Ascending aorta (tissue), 2 donors: ENCODE data around the gene EDEM3. TPM values are rescaled to one million over a fixed set of nuclear protein-coding genes. Genes with fewer than 3 reads are reported as not detected.
"Not testable (repeated sequence)": the region's sequence is repeated elsewhere in the genome, so short reads cannot be mapped to it uniquely, and the experiment has no call there.

Source experiments
- DNase-seq, 2 donors: peaks; one replicate each; pipeline ENCODE4 v3.0.0-alpha.2; 2019; ENCODE audit warnings: low spot score in 2 of 2
- H3K27ac ChIP-seq, 2 donors: fragments of 200-600 bp; sonication (generic); one replicate each; pipeline ENCODE4 v1.5.1; 2016 to 2017; ENCODE audit warnings: mild to moderate bottlenecking in 1 of 2
- H3K27me3 ChIP-seq: fragments of 200-600 bp; sonication (generic); one replicate; pipeline ENCODE4 v1.5.1; 2017
- H3K36me3 ChIP-seq, 2 donors: fragments of 200-600 bp; sonication (generic); one replicate each; pipeline ENCODE4 v1.5.1; 2016
- H3K4me1 ChIP-seq, 2 donors: fragments of 200-600 bp; sonication (generic); one replicate each; pipeline ENCODE4 v1.5.1; 2016 to 2017; ENCODE audit warnings: mild to moderate bottlenecking in 1 of 2
- H3K4me3 ChIP-seq, 2 donors: fragments of 200-600 bp; sonication (generic); one replicate each; pipeline ENCODE4 v1.5.1; 2016 to 2017; ENCODE audit warnings: mild to moderate bottlenecking in 1 of 2
- H3K9me3 ChIP-seq, 2 donors: fragments of 200-600 bp; sonication (generic); one replicate each; pipeline ENCODE4 v1.5.1; 2016
- CTCF ChIP-seq, 3 experiments: fragments of 200-600 bp in 2 of 3; fragments of 450-650 bp in 1 of 3; sonication (generic) in 2 of 3; IDR thresholded peaks; one replicate each; pipeline ENCODE4 v1.5.1; 2016 to 2019; ENCODE audit warnings: antibody characterized with exemption in 3 of 3, mild to moderate bottlenecking in 1 of 3, moderate library complexity in 1 of 3
- intact Hi-C: fragments of 100-400 bp; cut with DNase I; formaldehyde crosslinking; loops from one replicate; pipeline ENCODE4 v1.15.1; 2023
- total RNA-seq: library from RNA; depleted of rRNA; stranded (reverse); fragments of >200 nt; gene quantifications from one replicate; pipeline ENCODE4 v1.1.0, GENCODE V29; 2016

The EDEM3 gene
- total RNA-seq, 1 donor from 2014 or later, result 23.1 TPM

- DNase-seq, result no peak
- H3K36me3 ChIP-seq, result peaks cover 14 to 15% of the 10 kb centered on the region in 2 donors
- H3K27me3 ChIP-seq, result no peaks in the 10 kb centered on the region
- H3K4me1 ChIP-seq, result peaks cover 6 to 16% of the 10 kb centered on the region in 2 donors
- H3K27ac ChIP-seq, result peak overlapping the region; percentile 71 to 79
- H3K9me3 ChIP-seq, result no peaks in the 10 kb centered on the region
- H3K4me3 ChIP-seq, result no peak overlapping the region
- intact Hi-C loops, result no loop called here
- no peak for TF ChIP-seq CTCF (IDR thresholded peaks at IDR 0.05)
These were observed 36.2 kb upstream of the EDEM3 start for GRCh38 chr1:184790642-184791549.

- Histone ChIP-seq H3K27me3 (no peaks in the 10 kb centered on the region), H3K4me1 (peaks cover 6 to 16% of the 10 kb centered on the region in 2 donors), H3K4me3 (no peak overlapping the region), H3K9me3 (no peaks in the 10 kb centered on the region), H3K36me3 (peaks cover 4 to 5% of the 10 kb centered on the region in 2 donors), H3K27ac (no peak overlapping the region)
- no peak for DNase-seq
- no peak for TF ChIP-seq CTCF (IDR thresholded peaks at IDR 0.05)
- intact Hi-C loops, result no loop called here
These were observed 35.2 kb upstream of the EDEM3 start for GRCh38 chr1:184789884-184790283.

- H3K27me3 ChIP-seq, result no peaks in the 10 kb centered on the region
- TF ChIP-seq CTCF (IDR thresholded peaks at IDR 0.05), result no peak
- peaks cover 6 to 16% of the 10 kb centered on the region in 2 donors for H3K4me1 ChIP-seq
- no peaks in the 10 kb centered on the region for H3K36me3 ChIP-seq
- intact Hi-C loops, result no loop called here
- DNase-seq, result no peak
- no peak overlapping the region for H3K4me3 ChIP-seq
- peaks cover 3 to 7% of the 10 kb centered on the region in 2 donors for H3K9me3 ChIP-seq
- H3K27ac ChIP-seq, result no peak overlapping the region
These were observed 34.3 kb upstream of the EDEM3 start for GRCh38 chr1:184788970-184789369.

GRCh38 chr1:184785529-184785928 is 30.9 kb upstream of the EDEM3 start:
- Histone ChIP-seq H3K36me3 (no peaks in the 10 kb centered on the region), H3K27ac (no peak overlapping the region), H3K4me3 (no peak overlapping the region), H3K9me3 (peaks cover 8 to 13% of the 10 kb centered on the region in 2 donors), H3K27me3 (no peaks in the 10 kb centered on the region), H3K4me1 (no peaks in the 10 kb centered on the region)
- TF ChIP-seq CTCF (IDR thresholded peaks at IDR 0.05), result no peak
- DNase-seq, result no peak
- intact Hi-C loops, result no loop called here

GRCh38 chr1:184783723-184784122 is 29.1 kb upstream of the EDEM3 start:
- intact Hi-C loops, H3K4me1 ChIP-seq, H3K27ac ChIP-seq, H3K4me3 ChIP-seq, DNase-seq, H3K27me3 ChIP-seq, H3K36me3 ChIP-seq: not testable (repeated sequence)
- H3K9me3 ChIP-seq, result peaks cover 8 to 13% of the 10 kb centered on the region in 2 donors

GRCh38 chr1:184781941-184782340 is 27.3 kb upstream of the EDEM3 start:
- no peak for DNase-seq
- H3K4me1 ChIP-seq, result no peaks in the 10 kb centered on the region
- no peak for TF ChIP-seq CTCF (IDR thresholded peaks at IDR 0.05)
- no peak overlapping the region for H3K27ac ChIP-seq
- H3K27me3 ChIP-seq, result no peaks in the 10 kb centered on the region
- intact Hi-C loops, result no loop called here
- H3K9me3 ChIP-seq, result peaks cover 8 to 13% of the 10 kb centered on the region in 2 donors
- no peak overlapping the region for H3K4me3 ChIP-seq
- H3K36me3 ChIP-seq, result no peaks in the 10 kb centered on the region
